H1 (cell line): ENCODE measurements around the gene CADPS. TPM values are rescaled to one million over a fixed set of nuclear protein-coding genes. Genes with fewer than 3 reads are reported as not detected.

Source experiments
- ASH2L ChIP-seq: fragments of 200-600, 300-600 bp; sonication (generic); IDR thresholded peaks from one replicate; pipeline ENCODE4 v1.7.1; 2017; ENCODE audit warnings: low read length
- ATF3 ChIP-seq: IDR thresholded peaks from 2 replicates; pipeline ENCODE4 v1.6.1; 2011; ENCODE audit warnings: low read depth, mild to moderate bottlenecking, low read length; ENCODE audit not compliant: insufficient read depth
- BACH1 ChIP-seq: IDR thresholded peaks from 2 replicates; pipeline ENCODE4 v1.6.1; 2012; ENCODE audit warnings: low read length, improper control_type of control experiment
- BRCA1 ChIP-seq: IDR thresholded peaks from 2 replicates; pipeline ENCODE4 v1.6.1; 2012; ENCODE audit warnings: low read depth, low read length, improper control_type of control experiment
- CHD1 ChIP-seq: IDR thresholded peaks from 2 replicates; pipeline ENCODE4 v1.6.1; 2012; ENCODE audit warnings: low read depth, low read length, improper control_type of control experiment
- CHD7 ChIP-seq: fragments of 300-600 bp; sonication (generic); IDR thresholded peaks from 2 replicates; pipeline ENCODE4 v1.7.1; 2012; ENCODE audit warnings: low read length, moderate library complexity, mild to moderate bottlenecking, inconsistent platforms; ENCODE audit not compliant: insufficient replicate concordance
- EGR1 ChIP-seq: IDR thresholded peaks from 2 replicates; pipeline ENCODE4 v1.6.1; 2011; ENCODE audit warnings: low read depth, low read length, borderline replicate concordance
- FOSL1 ChIP-seq: IDR thresholded peaks from 2 replicates; pipeline ENCODE4 v1.6.1; 2011; ENCODE audit warnings: mild to moderate bottlenecking, low read depth, low read length, moderate library complexity; ENCODE audit not compliant: insufficient read depth
- KDM4A ChIP-seq: IDR thresholded peaks from one replicate; pipeline ENCODE4 v1.7.1; 2012; ENCODE audit warnings: low read depth, mild to moderate bottlenecking, moderate library complexity, low read length, inconsistent platforms; ENCODE audit not compliant: severe bottlenecking
- RBBP5 ChIP-seq: IDR thresholded peaks from 2 replicates; pipeline ENCODE4 v1.7.1; 2012; ENCODE audit warnings: low read depth, mild to moderate bottlenecking, inconsistent platforms, low read length, moderate library complexity, borderline replicate concordance
- TCF12 ChIP-seq: IDR thresholded peaks from 2 replicates; pipeline ENCODE4 v1.6.1; 2011; ENCODE audit warnings: low read depth, mild to moderate bottlenecking, low read length
- polyA plus RNA-seq, 7 experiments: library from polyadenylated mRNA; depleted of rRNA in 3 of 7; stranded (reverse) in 5 of 7; unstranded in 2 of 7; fragments of >200 nt in 5 of 7; fragments of 200-250 nt in 2 of 7; gene quantifications; 1 replicate in 5 of 7; 2 replicates in 1 of 7; 4 replicates in 1 of 7; pipeline versions ENCODE4 v1.2.1 to v1.2.3, GENCODE V29; 2011 to 2013; ENCODE audit warnings: missing spikeins in 2 of 7, mixed read lengths in 2 of 7
- total RNA-seq: library from RNA; stranded (reverse); fragmentation: NEBNext Ultra II Directional; extraction: Animal tissue kit (Norgen Biotek cat#: 25700); gene quantifications from 2 replicates; pipeline ENCODE4 v1.2.1, GENCODE V29; 2021

CADPS gene
- total and polyA plus RNA-seq, 2 of the 8 experiments (the other 6 are each of a cell fraction or from before 2014, with no cell fraction given) = 7.1 to 10.2 TPM

- TF ChIP-seq KDM4A (no peak), BACH1 (no peak), FOSL1 (no peak), RBBP5 (no peak), ASH2L (no peak), BRCA1 (no peak), CHD1 (no peak), CHD7 (peak; percentile 84), EGR1 (no peak), ATF3 (no peak), TCF12 (peak; percentile 95)
Observed at GRCh38 chr3:62439176-62439813, 435.9 kb downstream of the CADPS start (continued).
